ENCODE data around the gene DDX23.
A peak's percentile ranks its signal among the peaks of the same experiment; 100 is the strongest.

Gene DDX23

DNA sequence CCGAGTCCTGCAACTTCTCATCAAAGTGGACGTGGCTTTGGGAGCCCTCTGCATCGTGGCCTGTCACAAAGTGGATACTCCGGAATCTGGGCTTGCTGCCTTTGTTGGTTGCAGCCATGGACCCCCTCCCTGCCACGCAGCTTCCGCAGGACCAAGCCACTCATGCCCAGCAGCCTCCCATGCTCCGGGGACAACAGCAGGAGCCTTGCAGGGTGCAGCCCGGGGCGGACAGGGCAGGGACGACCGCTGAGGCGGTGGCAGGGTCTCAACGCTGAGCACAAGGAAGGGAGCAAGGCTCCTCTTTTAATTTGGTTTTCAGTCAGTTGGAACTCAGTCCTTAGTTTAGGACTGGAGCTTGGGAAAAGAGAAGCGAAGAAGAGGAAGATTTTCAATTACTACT is 51.0 kb downstream of the DDX23 start:
- no peak for DNase-seq (ENCODE audit: low read depth in 1 of 2, low spot score in 1 of 2)

DNA sequence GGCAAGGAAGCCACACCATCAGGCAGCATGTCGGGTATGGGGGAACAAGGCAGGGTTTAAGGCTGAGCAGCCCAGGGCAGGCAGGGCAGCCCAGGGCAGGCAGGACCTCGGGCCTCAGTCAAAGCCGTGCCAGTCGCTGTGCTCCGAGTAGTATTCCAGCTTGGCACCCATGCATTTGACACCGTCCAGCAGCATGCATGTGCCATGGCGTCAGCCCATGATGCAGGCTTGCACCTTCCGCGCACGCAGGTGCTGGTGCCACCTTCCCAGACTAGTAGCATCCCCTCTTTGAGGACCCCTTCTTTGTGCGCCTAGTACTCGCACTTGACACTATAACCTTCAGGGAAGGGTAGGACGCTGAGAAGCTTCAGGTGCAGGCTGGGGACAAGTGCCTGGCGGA is 51.5 kb downstream of the DDX23 start:
- no peak for DNase-seq (ENCODE audit: low read depth in 1 of 2, low spot score in 1 of 2)

DNA sequence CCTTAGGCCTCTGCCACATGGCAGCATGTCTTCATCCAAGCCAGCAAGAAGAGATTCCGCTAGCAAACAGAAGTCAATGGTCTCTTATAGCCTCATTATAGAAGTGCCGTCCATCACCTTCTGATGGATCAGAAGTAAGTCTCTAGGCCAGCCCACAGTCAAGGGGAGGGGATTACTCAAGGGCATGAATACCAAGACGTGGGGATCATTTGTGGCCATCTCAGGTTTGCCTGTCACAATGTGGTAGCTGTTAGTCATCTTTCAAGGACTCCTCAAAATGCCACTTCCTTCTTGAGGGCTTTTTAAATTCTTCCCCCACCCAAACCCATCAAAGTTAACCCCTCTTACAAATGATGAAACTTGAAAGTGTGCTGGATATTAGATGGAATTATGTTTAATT is 55.0 kb downstream of the DDX23 start:
- no peak for DNase-seq (ENCODE audit: low read depth in 1 of 2, low spot score in 1 of 2)

DNA sequence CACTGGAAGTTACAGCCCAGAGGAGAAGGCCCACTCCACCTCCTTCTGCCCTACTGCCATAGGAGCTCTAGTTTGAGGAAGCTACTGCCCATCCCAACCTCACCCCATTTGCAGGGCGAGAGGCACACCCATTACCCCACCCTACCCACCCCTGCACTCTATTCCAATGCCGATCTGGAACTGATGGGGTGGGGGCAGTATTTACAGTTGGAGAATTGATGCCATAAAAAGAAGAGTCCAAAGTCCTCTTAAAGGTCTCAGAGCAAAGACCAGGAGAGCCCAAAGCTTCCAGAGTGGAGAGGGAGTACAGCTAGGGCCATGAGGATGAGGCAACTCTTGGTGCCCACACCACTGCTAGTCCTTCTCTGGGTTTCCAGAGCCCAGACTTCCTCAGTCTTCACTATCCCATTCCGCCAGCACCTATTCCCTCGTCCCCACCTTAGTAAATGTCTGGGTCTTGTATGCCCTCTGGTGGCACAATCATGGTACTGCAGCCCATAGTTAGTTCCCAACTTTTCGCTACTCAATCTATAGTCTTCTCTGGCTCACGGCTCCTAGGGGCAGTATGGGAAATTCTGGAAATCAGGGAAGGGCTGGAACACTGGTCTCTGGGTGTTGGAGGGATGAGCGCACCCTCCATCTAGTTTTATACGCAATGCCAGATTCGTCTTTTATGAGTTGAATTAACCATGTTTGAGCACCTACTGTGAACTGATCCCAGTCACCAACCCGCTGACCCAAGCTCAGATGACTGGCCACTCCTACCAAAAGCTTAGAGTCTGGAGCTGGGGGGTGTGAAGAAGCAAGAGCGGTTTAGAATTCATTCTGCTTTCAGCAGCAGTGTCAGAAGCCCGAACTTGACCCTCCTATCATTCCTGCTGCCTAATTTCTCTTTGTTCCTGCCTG is 56.2 kb downstream of the DDX23 start:
- peak; percentile 35 to 38 for DNase-seq (ENCODE audit: low read depth in 1 of 2, low spot score in 1 of 2)

DNA sequence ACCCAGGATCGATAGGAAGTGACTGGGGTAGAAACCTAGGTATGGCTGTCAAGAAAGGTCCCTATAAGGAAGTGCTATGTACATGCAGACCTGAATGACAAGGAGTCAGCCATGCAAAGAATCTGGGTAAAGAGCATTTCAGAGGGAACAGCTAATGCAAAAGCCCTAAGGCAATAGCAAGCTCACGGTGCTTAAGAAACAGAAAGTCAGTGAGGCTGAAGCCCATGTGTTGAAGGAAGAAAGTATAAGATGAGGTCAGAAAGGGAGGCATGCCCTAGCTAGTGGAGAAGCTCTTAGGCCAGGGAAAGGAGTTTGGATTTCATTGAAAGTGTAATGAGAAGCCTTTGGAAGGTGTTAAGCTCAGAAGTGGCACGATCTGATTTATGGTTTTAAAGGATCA is 57.1 kb downstream of the DDX23 start:
- no peak for DNase-seq (ENCODE audit: low read depth in 1 of 2, low spot score in 1 of 2)

DNA sequence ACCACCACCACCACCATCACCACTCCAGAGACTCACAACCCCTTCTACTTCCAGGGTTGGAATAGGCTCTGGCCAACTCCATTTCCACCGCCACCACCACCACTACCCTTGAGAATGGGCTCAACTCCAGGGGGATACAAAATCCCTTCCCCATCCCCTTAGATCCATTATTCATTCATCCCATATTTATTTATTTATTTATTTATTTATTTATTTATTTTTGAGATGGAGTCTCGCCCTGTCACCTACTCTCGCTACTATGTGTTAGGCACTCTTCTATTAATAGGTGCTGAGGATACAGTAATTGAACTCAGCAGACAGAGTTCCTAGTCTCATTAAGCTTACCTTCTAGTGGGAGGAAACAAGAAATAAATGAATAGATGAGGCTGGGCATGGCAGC is 58.3 kb downstream of the DDX23 start:
- no peak for DNase-seq (ENCODE audit: low read depth in 1 of 2, low spot score in 1 of 2)

DNA sequence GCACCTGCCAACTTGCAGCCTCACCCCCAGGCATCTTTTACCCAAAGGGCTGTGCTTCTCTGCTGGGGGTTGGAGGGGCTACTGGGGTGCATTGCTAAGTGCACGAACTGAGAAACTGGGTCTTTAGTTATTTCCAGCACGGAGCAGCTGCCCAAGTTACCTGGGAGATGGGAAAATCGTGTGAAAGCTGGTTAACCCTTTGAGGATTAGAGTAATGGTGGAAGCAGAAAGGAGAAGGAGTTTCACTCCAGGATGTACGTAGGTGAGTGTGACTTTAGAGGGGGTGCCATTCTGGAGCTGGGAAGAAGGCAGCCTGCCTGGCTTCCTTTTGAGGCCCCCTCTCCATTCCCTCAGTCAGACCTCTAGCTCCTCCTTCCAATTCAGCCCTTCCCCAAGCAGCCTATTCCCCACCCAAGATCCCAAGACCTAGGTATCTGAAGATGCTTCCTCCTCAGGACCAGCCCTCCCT is 62.1 kb downstream of the DDX23 start:
- DNase-seq (ENCODE audit: low read depth in 1 of 2, low spot score in 1 of 2), result no peak

DNA sequence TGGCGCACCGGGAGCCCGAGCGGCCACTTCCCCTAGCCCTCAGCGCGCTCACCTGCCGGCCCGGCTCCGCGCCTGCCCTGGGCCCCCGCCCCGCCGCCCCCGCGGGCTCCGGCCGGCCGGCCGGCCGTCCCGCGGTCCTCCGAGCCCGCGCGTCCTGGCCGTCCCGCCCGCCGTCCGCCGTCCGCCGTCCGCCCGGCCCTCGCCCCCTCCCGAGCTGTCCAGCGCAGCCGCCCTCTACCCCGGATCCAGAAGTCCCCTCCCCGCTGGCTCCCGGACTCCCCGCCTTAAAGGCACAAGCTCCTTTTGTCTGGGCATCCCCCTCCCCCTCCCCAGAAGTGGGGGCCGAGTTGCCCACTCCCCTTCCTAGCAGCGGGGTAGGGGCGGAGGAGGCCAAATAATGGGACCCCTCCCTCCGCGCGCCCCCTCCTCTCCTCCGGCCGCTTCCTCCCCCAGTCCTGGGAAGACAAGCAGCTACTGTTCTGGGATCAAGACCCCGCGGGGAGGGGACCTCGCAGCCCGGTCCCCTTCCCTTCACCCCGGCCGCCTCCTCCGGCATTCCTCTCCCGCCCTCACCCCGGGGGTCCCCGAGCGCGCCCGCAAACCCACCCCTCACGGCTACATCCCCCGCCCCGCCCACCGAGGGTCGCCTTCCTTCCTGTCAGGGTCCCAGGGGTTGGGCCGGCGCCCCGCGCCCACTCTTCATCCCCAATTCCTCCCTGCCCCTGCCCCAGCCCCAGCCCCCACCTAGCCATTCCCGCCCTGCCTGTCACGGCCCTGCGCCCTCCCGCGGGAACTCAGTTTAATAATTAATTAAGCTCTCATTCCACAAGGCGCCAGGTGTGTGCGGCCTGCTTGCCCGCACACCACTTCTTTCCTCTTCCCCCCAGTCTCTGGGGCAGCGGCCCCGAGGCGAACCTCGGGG is 62.8 kb downstream of the DDX23 start, which contains the start of gene ADCY6:
Gene ADCY6, minus strand, starts transcription at position 236 of the 922 bp plus-strand sequence. CDS start 5,655 bp downstream, outside the sequence.
- DNase-seq (ENCODE audit: low read depth in 1 of 2, low spot score in 1 of 2), result no peak

DNA sequence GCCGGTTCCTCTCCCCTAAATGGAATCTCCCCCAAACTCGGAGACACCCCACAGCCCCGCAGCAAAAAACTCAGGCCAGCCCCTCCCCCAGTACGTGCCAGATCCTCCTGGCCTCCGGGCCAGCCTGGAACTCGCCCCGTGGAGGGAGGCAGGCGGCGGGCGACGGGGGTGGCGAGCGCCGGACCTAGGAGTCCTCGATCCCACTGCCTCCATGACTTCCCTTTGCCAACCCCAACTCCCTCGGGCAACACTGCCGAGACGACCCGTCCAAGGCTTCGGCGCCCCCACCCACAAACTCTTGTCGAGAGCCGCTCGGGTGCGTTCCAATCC is 63.5 kb downstream of the DDX23 start:
- DNase-seq (ENCODE audit: low read depth in 1 of 2, low spot score in 1 of 2), result no peak

DNA sequence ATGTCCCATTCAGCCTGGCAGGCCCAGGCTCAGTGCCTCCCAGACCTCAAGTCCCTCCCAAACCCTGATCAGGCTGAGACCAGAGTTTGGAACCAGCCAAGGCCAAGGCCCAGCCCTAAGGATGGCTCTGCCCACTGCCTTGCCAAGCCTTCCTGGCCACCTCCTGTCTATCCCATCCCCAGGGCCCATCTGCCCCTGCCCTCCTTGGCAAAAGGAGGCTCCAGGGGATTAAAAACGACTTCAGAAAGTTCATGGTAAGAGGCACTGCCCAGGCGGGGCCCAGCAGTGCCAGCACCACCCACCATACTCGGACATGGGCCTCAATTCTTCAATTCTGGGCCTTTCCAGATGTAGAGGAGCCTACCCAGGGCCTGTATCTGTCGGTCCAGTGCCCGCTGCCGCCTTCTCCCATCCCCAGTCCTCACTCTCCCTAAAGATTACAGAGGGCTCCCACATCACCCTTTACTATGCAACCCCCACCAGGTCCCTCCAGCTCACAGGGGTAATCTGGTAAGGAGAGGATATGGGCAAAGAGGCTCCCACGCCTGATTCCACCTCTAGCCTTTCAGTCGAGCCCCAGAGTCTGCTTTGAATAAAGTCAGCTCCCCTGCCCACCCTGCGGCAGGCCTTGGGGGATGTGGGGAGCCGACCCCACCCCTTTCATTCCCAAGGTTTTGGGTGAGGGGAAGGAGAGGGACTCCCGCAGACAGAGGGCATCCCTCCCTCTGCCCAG is 64.0 kb downstream of the DDX23 start:
- no peak for DNase-seq (ENCODE audit: low read depth in 1 of 2, low spot score in 1 of 2)

DNA sequence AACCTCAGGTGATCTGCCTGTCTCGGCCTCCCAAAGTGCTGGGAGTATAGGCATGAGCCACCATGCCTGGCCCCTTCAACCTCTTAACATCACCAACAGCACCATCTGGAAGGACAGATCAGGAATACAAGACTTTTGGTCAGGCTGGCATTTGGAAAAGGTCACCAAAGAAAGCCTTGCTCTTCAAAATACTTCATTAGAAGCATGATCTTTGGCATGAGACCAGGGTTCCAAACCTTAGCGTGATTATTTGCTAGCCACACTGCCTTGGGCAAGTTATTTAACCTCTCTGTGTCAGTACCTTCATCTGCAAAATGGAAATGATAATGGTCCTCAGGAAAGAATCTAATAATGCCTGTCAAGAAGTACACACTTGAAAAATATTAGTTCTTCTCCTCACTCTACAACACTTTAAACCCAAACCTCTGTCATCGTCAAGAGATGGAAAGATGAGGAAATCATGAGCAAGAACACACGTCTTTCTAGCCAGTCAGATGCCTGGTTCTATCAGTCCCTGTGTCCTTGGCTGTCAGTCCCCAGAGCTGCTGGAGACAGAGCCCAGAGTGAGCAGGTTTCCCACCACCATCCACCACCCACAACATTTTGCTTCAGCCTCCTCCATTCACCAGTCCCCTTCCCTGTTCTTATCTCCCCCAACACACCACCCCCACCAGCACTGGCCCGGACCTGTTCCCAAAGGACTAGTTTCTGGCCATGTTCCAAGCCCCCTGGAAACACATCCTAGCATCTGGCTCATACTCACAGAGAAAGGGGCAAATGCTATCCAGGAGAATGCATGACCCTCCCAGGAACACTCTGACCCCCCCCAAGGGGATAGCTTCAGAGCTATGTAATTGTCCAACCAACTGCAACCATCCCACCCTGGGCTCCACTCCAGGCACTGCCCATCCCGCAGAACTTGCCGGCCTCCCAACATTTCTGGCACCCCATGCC is 65.1 kb downstream of the DDX23 start:
- DNase-seq (ENCODE audit: low read depth in 1 of 2, low spot score in 1 of 2), result no peak

DNA sequence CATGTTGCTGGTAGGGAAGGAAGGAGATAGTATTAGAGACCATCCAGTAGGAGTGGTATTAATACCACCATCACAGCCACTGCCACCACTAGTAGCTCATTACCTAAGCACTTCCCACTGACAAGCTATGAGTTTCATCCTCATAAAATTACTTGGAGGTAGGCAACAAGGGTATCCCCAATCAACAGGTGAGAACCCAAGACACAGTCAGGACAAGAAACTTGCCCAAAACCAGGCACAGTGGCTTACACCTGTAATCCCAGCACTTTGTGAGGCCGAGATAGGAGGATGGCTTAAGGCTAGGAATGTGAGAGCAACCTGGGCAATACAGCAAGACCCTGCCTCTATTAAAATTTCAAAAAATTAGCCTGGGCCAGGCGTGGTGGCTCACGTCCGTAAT is 68.5 kb downstream of the DDX23 start:
- no peak for DNase-seq (ENCODE audit: low read depth in 1 of 2, low spot score in 1 of 2)

DNA sequence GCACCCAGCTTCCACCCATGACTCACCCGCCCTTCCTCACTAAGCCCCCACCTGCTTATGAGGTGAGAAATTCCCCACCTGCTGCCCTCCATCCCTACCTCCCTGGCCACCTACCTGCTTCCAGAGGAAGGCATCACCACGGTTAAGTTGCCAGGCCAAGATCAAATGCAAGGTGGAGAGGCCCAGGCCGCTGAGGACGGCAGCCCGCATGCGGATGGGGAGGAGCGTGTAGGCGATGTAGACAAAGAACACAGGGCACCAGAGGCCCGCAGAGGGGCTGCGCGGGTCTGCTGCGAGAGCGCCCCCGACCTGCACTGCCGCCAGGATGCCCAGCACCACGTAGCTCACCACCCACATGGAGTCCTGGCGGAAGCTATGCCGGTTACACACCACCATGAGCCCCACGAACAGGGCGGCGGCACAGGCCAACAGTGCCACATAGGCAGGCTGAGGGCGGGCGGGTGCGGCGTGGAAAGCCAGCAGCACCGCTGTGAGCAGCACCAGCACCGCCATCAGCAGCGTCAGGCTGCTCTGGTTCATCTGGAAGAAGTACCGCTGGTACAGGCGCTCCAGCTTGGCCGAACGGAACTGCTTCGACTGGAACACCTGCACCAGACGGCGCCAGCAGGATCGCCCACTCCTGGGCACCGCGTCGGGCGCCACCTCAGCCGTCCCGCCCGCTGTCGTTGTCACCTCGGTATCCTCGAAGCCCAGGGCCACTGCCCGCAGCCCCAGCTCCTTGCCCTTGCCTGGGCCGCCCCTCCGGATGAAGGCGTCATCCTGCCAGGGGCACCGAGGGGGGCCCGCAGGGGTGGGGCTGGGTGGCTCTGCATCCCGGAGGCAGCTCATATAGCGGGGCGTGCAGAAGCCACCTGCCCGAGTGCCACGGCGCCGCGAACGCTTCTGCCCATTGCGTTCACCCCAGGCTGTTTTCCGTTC is 69.2 kb downstream of the DDX23 start:
- DNase-seq (ENCODE audit: low read depth in 1 of 2, low spot score in 1 of 2), result no peak

DNA sequence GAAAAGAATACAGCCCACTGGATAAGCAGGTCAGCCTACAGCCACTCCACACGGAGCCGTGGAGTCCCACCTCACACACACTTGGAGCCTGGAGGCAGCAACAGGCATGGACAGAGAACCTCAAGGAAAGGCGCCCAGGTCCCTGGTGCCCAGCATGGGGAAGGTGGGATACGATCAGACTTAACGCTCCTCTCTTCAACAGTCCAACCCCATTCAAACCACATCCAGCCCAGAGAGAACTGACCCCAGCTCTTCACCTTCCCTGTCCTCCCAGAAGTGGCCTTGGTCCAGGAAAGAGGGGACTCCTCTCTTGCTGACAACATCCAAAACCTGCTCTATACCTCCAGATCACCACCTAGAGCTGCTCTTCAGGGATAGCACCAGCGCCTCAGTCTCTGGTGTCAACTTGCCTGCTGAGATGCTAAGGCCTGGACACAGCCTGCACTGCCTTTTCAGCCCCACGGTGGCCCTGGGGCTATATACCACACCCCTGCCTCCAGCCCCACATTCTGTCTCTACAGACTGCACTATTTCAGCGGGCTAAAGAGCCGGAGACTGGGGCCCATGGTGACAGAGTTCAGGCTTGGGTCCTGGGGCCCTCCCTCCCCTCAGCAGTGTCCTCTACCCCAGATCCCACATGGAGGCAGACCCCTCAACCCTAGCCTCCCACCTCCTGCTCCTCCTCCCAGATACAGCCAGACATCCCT is 70.1 kb downstream of the DDX23 start:
- DNase-seq (ENCODE audit: low read depth in 1 of 2, low spot score in 1 of 2), result no peak

DNA sequence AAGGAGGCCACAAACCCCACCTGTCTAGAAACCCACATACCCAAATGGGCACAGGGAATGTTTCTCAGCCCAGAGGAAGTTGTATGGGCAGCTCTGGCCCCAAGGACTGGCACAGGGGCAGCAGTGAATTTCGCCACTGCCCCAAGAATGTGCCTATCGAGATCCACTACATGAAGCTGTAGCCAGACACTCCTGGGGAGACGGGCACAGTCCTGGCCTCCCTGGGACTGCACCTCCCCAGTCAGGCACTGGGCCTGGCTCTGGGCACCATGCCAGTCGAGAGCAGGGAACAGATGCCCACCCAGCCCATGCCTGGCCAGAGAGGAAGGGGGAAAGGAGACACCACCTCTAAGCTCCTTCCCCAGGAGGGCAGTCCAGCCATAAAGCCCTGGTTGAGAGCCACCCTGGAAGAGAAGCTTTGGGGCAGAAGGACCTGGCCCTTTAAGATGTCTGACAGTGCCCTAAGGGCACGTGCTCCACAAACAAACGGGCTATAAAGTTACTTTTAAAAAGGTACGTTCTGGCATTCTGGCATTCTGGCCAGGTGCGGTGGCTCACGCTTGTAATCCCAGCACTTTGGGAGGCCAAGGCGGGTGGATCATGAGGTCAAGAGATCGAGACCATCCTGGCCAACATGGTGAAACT is 71.5 kb downstream of the DDX23 start:
- DNase-seq (ENCODE audit: low read depth in 1 of 2, low spot score in 1 of 2), result no peak

DNA sequence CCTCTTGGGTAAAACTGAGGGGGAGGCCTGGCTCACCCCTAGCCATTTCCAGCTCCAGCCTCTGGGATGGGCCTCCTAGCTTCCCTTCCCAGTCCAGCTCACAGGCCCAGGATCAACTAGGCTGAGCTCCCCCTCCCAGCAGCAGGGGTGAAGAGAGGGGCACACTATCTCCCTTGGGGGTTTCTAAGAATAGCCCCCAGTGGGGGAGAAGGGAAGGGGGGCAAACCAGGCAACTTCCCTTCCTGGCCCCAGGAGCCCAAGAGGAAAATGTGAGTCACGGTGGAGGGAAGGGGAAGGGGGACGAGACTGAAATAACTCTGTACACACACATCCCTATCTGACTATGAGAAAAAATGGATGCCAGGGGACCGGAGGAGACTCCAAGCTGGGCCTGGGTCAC is 72.1 kb downstream of the DDX23 start:
- DNase-seq (ENCODE audit: low read depth in 1 of 2, low spot score in 1 of 2), result no peak

All from activated CD4-positive, alpha-beta T cell treated with anti-CD3 and anti-CD28 coated beads, Interleukin-2, amount 50 U/mL, for 24 hours (primary cell).